Prostate gland (tissue), 2 donors: Measurements from ENCODE around the gene SFT2D3.

Source experiments
- CTCF ChIP-seq, 4 experiments: fragments of 200-600 bp in 2 of 4; fragments of 450-650 bp in 2 of 4; sonication (generic) in 2 of 4; IDR thresholded peaks; 1 replicate in 3 of 4; 2 replicates in 1 of 4; pipeline ENCODE4 v1.5.1; 2016 to 2019; ENCODE audit warnings: antibody characterized with exemption in 4 of 4, mild to moderate bottlenecking in 2 of 4, moderate library complexity in 2 of 4
- POLR2AphosphoS5 ChIP-seq: sonication (generic); formaldehyde crosslinking; IDR thresholded peaks from one replicate; pipeline ENCODE4 v1.6.1; 2017; ENCODE audit warnings: antibody characterized with exemption

DNA sequence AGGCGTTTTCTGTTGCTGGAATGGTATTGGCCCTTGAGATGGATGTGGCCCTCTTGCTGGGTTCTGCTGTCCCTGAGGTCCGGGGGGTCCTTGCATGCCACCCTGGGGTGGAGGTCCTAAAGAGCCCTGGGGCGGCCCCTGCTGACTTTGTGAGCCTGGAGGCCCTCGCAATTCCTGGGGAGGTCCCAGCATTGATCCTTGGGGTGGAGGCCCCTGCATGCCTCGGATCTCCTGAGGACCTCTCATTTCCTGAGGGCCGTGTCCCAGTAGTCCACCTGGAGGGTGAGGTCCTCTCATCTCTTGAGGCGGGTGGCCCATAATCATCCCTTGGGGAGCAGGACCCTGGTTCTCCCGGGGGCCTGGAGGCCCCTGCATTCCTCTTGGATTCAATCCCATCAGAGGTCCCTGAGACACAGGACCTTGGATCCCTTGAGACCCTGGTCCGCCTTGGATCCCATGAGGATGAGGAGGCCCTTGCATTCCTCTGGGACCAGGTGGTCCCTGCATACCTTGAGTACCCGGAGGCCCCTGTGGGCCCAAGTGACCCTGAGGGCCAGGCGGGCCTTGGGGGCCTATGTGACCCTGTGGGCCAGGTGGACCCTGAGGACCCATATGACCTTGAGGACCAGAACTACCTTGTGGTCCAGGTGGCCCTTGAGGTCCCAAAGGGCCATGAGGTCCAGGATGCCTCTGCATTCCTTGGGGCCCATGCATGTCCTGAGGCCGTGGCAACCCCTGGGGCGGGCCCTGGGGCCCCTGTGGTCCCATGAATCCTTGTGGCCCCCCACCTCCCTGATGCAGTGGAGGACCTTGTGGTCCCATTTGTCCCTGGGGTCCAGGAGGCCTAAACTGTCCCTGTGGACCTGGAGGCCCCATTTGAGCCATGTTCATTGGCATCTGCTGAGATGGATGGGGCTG is 18.3 kb downstream of the SFT2D3 start:
- TF ChIP-seq CTCF (IDR thresholded peaks at IDR 0.05): no peak
- no peak for TF ChIP-seq POLR2AphosphoS5
